BE2C (cell line): ENCODE data around the gene PARD3B.

Source experiments
- DNase-seq: peaks from one replicate; pipeline ENCODE4 v3.0.0-alpha.2; 2020
- H3K27me3 ChIP-seq: fragments of 250-450 bp; sonication (Bioruptor Pico); 2 replicates; pipeline ENCODE4 v1.5.1; 2020; ENCODE audit warnings: mild to moderate bottlenecking
- H3K36me3 ChIP-seq: fragments of 250-450 bp; sonication (Bioruptor Pico); 2 replicates; pipeline ENCODE4 v1.5.1; 2020; ENCODE audit warnings: mild to moderate bottlenecking
- H3K4me1 ChIP-seq: fragments of 250-450 bp; sonication (Bioruptor Pico); 2 replicates; pipeline ENCODE4 v1.5.1; 2020
- H3K4me3 ChIP-seq: 2 replicates; pipeline ENCODE4 v1.5.1; 2011; ENCODE audit warnings: low read depth, low read length
- H3K9me3 ChIP-seq: fragments of 250-450 bp; sonication (Bioruptor Pico); 2 replicates; pipeline ENCODE4 v1.5.1; 2020
- CTCF ChIP-seq: IDR thresholded peaks from 2 replicates; pipeline ENCODE4 v1.5.1; 2012; ENCODE audit warnings: mild to moderate bottlenecking, low read depth, low read length

The PARD3B gene

GRCh38 chr2:204737296-204737695 is 192.0 kb downstream of the PARD3B start:
- no peak for DNase-seq
- H3K9me3 ChIP-seq: no peaks in the 10 kb centered on the region
- no peaks in the 10 kb centered on the region for H3K27me3 ChIP-seq
- no peak for TF ChIP-seq CTCF
- no peak overlapping the region for H3K4me3 ChIP-seq
- H3K4me1 ChIP-seq: no peaks in the 10 kb centered on the region
- no peaks in the 10 kb centered on the region for H3K36me3 ChIP-seq

- no peaks in the 10 kb centered on the region for H3K36me3 ChIP-seq
- H3K9me3 ChIP-seq: no peaks in the 10 kb centered on the region
- no peak for DNase-seq
- H3K4me3 ChIP-seq: no peak overlapping the region
- no peaks in the 10 kb centered on the region for H3K27me3 ChIP-seq
- no peaks in the 10 kb centered on the region for H3K4me1 ChIP-seq
- no peak for TF ChIP-seq CTCF
These were observed 193.4 kb downstream of the PARD3B start for GRCh38 chr2:204738721-204739120.

GRCh38 chr2:204743393-204743960 is 198.2 kb downstream of the PARD3B start:
- no peaks in the 10 kb centered on the region for H3K27me3 ChIP-seq
- H3K4me1 ChIP-seq: no peaks in the 10 kb centered on the region
- TF ChIP-seq CTCF: no peak
- no peak overlapping the region for H3K4me3 ChIP-seq
- H3K36me3 ChIP-seq: no peaks in the 10 kb centered on the region
- no peak for DNase-seq
- no peaks in the 10 kb centered on the region for H3K9me3 ChIP-seq

- Histone ChIP-seq H3K4me3 (no peak overlapping the region), H3K36me3 (no peaks in the 10 kb centered on the region), H3K9me3 (no peaks in the 10 kb centered on the region), H3K27me3 (no peaks in the 10 kb centered on the region), H3K4me1 (no peaks in the 10 kb centered on the region)
- DNase-seq: no peak
- no peak for TF ChIP-seq CTCF
These were observed 199.2 kb downstream of the PARD3B start for GRCh38 chr2:204744506-204744905.

GRCh38 chr2:204748286-204748685 is 203.0 kb downstream of the PARD3B start:
- no peak for TF ChIP-seq CTCF
- Histone ChIP-seq H3K27me3 (no peaks in the 10 kb centered on the region), H3K9me3 (no peaks in the 10 kb centered on the region), H3K36me3 (no peaks in the 10 kb centered on the region), H3K4me3 (no peak overlapping the region), H3K4me1 (no peaks in the 10 kb centered on the region)
- DNase-seq: no peak

- TF ChIP-seq CTCF: no peak
- Histone ChIP-seq H3K9me3 (no peaks in the 10 kb centered on the region), H3K36me3 (no peaks in the 10 kb centered on the region), H3K27me3 (no peaks in the 10 kb centered on the region), H3K4me3 (no peak overlapping the region), H3K4me1 (no peaks in the 10 kb centered on the region)
- no peak for DNase-seq
These were observed 204.0 kb downstream of the PARD3B start for GRCh38 chr2:204749319-204749718.
